ENCODE results near the gene RNF13. TPM values are rescaled to one million over a fixed set of nuclear protein-coding genes. Genes with fewer than 3 reads are reported as not detected.

RNF13 gene
- total RNA-seq, 1 donor from 2014 or later, result 66.0 TPM

- no peak overlapping the region for H3K4me3 ChIP-seq
- no peaks in the 10 kb centered on the region for H3K9me3 ChIP-seq
- intact Hi-C loops (cut with DNase I), result no loop called here
- DNase-seq (ENCODE audit: extremely low spot score in 2 of 2), result no peak
- no peaks in the 10 kb centered on the region for H3K4me1 ChIP-seq
- no peaks in the 10 kb centered on the region for H3K27me3 ChIP-seq
- TF ChIP-seq CTCF (IDR thresholded peaks at IDR 0.05), result no peak
- TF ChIP-seq POLR2A (IDR thresholded peaks at IDR 0.05), result no peak
- no peak for TF ChIP-seq POLR2AphosphoS5 (IDR thresholded peaks at IDR 0.05; ENCODE audit: insufficient read depth in 1 of 2, low read depth in 1 of 2)
- H3K27ac ChIP-seq, result no peak overlapping the region
- H3K36me3 ChIP-seq, result no peaks in the 10 kb centered on the region
Observed at GRCh38 chr3:149954812-149955211, 141.8 kb downstream of the RNF13 start.

GRCh38 chr3:149955449-149955848, 142.4 kb downstream of the RNF13 start:
- no peaks in the 10 kb centered on the region for H3K27me3 ChIP-seq
- H3K4me1 ChIP-seq, result no peaks in the 10 kb centered on the region
- intact Hi-C loops (cut with DNase I), result no loop called here
- no peaks in the 10 kb centered on the region for H3K36me3 ChIP-seq
- TF ChIP-seq POLR2A (IDR thresholded peaks at IDR 0.05) (no peak), CTCF (IDR thresholded peaks at IDR 0.05) (no peak)
- no peak overlapping the region for H3K4me3 ChIP-seq
- no peaks in the 10 kb centered on the region for H3K9me3 ChIP-seq
- no peak for DNase-seq (ENCODE audit: extremely low spot score in 2 of 2)
- no peak overlapping the region for H3K27ac ChIP-seq

- H3K9me3 ChIP-seq, result no peaks in the 10 kb centered on the region
- H3K27me3 ChIP-seq, result no peaks in the 10 kb centered on the region
- intact Hi-C loops (cut with DNase I), result no loop called here
- no peaks in the 10 kb centered on the region for H3K4me1 ChIP-seq
- no peaks in the 10 kb centered on the region for H3K36me3 ChIP-seq
- H3K27ac ChIP-seq, result no peak overlapping the region
- TF ChIP-seq CTCF (IDR thresholded peaks at IDR 0.05) (no peak), POLR2AphosphoS5 (IDR thresholded peaks at IDR 0.05; ENCODE audit: insufficient read depth in 1 of 2, low read depth in 1 of 2) (no peak), POLR2A (IDR thresholded peaks at IDR 0.05) (no peak)
- no peak overlapping the region for H3K4me3 ChIP-seq
- no peak for DNase-seq (ENCODE audit: extremely low spot score in 2 of 2)
Observed at GRCh38 chr3:149957361-149958125, 144.5 kb downstream of the RNF13 start.

GRCh38 chr3:149958171-149958796, 145.3 kb downstream of the RNF13 start:
- DNase-seq (ENCODE audit: extremely low spot score in 2 of 2), result no peak
- Histone ChIP-seq H3K9me3 (no peaks in the 10 kb centered on the region), H3K4me3 (no peak overlapping the region), H3K4me1 (no peaks in the 10 kb centered on the region), H3K36me3 (no peaks in the 10 kb centered on the region), H3K27ac (no peak overlapping the region), H3K27me3 (no peaks in the 10 kb centered on the region)
- intact Hi-C loops (cut with DNase I), result no loop called here
- TF ChIP-seq CTCF (IDR thresholded peaks at IDR 0.05), result no peak
- peak in 1 of 2 donors; percentile 66 for TF ChIP-seq POLR2AphosphoS5 (IDR thresholded peaks at IDR 0.05; ENCODE audit: insufficient read depth in 1 of 2, low read depth in 1 of 2)

GRCh38 chr3:149959443-149959842, 146.4 kb downstream of the RNF13 start:
- Histone ChIP-seq H3K4me3 (no peak overlapping the region), H3K27me3 (no peaks in the 10 kb centered on the region), H3K9me3 (no peaks in the 10 kb centered on the region), H3K36me3 (no peaks in the 10 kb centered on the region), H3K4me1 (peaks cover 2% of the 10 kb centered on the region), H3K27ac (no peak overlapping the region)
- TF ChIP-seq POLR2A (IDR thresholded peaks at IDR 0.05) (no peak), POLR2AphosphoS5 (IDR thresholded peaks at IDR 0.05; ENCODE audit: insufficient read depth in 1 of 2, low read depth in 1 of 2) (no peak), CTCF (IDR thresholded peaks at IDR 0.05) (no peak)
- no peak for DNase-seq (ENCODE audit: extremely low spot score in 2 of 2)
- intact Hi-C loops (cut with DNase I), result no loop called here

Data from vagina (tissue), 2 donors.